Loucy (cell line): Measurements from ENCODE around the gene TOP1.
"Not testable (repeated sequence)": the region's sequence is repeated elsewhere in the genome, so short reads cannot be mapped to it uniquely, and the experiment has no call there.

Experiments used
- H2AFZ ChIP-seq: fragments of 200-600 bp; sonication (generic); 2 replicates; pipeline ENCODE4 v1.6.0; 2016; ENCODE audit warnings: antibody characterized with exemption, mild to moderate bottlenecking, low read length, moderate library complexity
- H3F3A ChIP-seq: fragments of 200-600 bp; 2 replicates; pipeline ENCODE4 v1.6.0; 2016; ENCODE audit warnings: antibody characterized with exemption, low read depth, mild to moderate bottlenecking
- H3K27me3 ChIP-seq: fragments of 200-600 bp; sonication (generic); 2 replicates; pipeline ENCODE4 v1.6.1; 2014; ENCODE audit warnings: low read length, mild to moderate bottlenecking; ENCODE audit not compliant: insufficient read depth, poor library complexity, severe bottlenecking
- H3K36me3 ChIP-seq: fragments of 200-600 bp; sonication (generic); 2 replicates; pipeline ENCODE4 v1.6.1; 2016; ENCODE audit warnings: low read length; ENCODE audit not compliant: insufficient read depth
- H3K4me1 ChIP-seq: fragments of 200-600 bp; sonication (generic); 2 replicates; pipeline ENCODE4 v1.5.1; 2014; ENCODE audit warnings: low read length, mild to moderate bottlenecking; ENCODE audit not compliant: insufficient read depth, poor library complexity, severe bottlenecking
- H3K4me2 ChIP-seq: fragments of 200-600 bp; sonication (generic); 2 replicates; pipeline ENCODE4 v1.6.0; 2014; ENCODE audit warnings: antibody characterized with exemption, low read length, low read depth, mild to moderate bottlenecking; ENCODE audit not compliant: poor library complexity, severe bottlenecking
- H3K4me3 ChIP-seq: fragments of 200-600 bp; sonication (generic); 2 replicates; pipeline ENCODE4 v1.5.1; 2014; ENCODE audit warnings: low read length, mild to moderate bottlenecking, mixed read lengths; ENCODE audit not compliant: poor library complexity, severe bottlenecking
- H3K79me2 ChIP-seq: fragments of 200-600 bp; sonication (generic); 2 replicates; pipeline ENCODE4 v1.6.1; 2014; ENCODE audit warnings: low read length; ENCODE audit not compliant: insufficient read depth
- H3K9ac ChIP-seq: fragments of 200-600 bp; sonication (generic); 2 replicates; pipeline ENCODE4 v1.6.0; 2014; ENCODE audit warnings: mild to moderate bottlenecking, low read depth, low read length, moderate library complexity; ENCODE audit not compliant: poor library complexity, severe bottlenecking
- H3K9me2 ChIP-seq: fragments of 200-600 bp; sonication (generic); replicated peaks from 2 replicates; pipeline ENCODE4 v1.6.1; 2016; ENCODE audit warnings: low read depth, low read length, mixed read lengths
- H3K9me3 ChIP-seq: fragments of 200-600 bp; sonication (generic); 2 replicates; pipeline ENCODE4 v1.6.1; 2014; ENCODE audit warnings: mild to moderate bottlenecking, antibody characterized with exemption, low read length, low read depth; ENCODE audit not compliant: insufficient read depth
- H4K20me1 ChIP-seq: fragments of 200-600 bp; sonication (generic); 2 replicates; pipeline ENCODE4 v1.6.0; 2014; ENCODE audit warnings: antibody characterized with exemption, low read length, mild to moderate bottlenecking; ENCODE audit not compliant: insufficient read depth, poor library complexity, severe bottlenecking
- EZH2phosphoT487 ChIP-seq: fragments of 200-600 bp; IDR thresholded peaks from 2 replicates; pipeline ENCODE4 v1.6.1; 2018; ENCODE audit warnings: antibody characterized with exemption, mild to moderate bottlenecking, moderate library complexity, borderline replicate concordance
- TF ChIP-seq, protein P1 (sequence below): fragments of 200-600 bp; sonication (generic); conservative IDR thresholded peaks from 2 replicates; pipeline ENCODE4 v1.5.1; 2014; ENCODE audit warnings: mild to moderate bottlenecking, antibody characterized with exemption, low read length

Gene TOP1

DNA sequence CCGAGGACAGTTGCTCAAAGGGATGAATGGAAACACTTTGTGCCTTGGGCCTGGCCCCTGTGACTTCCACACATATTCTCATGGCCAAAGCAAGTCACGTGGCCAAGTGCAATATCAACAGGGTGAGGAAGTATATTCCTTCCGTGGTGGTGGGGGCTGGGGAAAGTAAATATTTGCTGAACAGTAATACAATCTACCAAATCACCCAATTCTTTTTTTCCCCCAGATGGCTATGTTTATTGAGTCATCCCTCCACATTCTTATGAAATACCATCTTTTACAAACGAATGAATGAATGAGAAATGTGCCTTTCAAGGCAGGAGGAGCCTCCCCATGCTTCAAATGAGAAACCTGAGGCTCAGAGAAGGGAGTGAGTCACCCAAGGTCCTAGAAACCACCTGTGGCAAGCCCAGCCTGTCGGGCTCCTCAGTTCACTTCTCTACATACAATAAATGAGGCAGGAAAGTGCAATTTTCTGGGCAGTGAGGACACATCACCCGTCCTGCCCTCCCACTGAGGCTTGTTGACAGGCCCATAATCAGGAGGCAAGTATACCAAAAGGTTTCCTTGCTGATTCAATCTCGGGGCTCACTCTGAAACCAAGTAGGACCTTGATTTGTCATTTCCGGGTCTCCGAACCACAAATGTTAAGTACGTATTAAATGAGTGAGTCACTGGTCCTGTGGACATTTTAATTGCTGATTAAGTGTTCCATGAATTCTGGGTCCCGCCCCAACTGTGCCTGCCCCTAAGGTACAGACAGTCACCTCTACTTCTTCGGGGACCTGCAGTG, 25.3 kb upstream of the TOP1 start:
- H3K9ac ChIP-seq = no peak overlapping the region
- no peaks in the 10 kb centered on the region for H3K36me3 ChIP-seq
- H3K4me2 ChIP-seq = peak overlapping the region; percentile 50
- H3K27me3 ChIP-seq = no peaks in the 10 kb centered on the region
- H2AFZ ChIP-seq = peak overlapping the region; percentile 70; the same call in 1 of the 2 replicates
- H4K20me1 ChIP-seq = no peaks in the 10 kb centered on the region
- H3K4me1 ChIP-seq = peaks cover 18% of the 10 kb centered on the region
- no peaks in the 10 kb centered on the region for H3K79me2 ChIP-seq
- H3K4me3 ChIP-seq = peak overlapping the region; percentile 58
- H3K9me3 ChIP-seq = peaks cover 6% of the 10 kb centered on the region; the same call in 1 of the 2 replicates
- TF ChIP-seq EZH2phosphoT487 = no peak
- TF ChIP-seq, protein P1, sequence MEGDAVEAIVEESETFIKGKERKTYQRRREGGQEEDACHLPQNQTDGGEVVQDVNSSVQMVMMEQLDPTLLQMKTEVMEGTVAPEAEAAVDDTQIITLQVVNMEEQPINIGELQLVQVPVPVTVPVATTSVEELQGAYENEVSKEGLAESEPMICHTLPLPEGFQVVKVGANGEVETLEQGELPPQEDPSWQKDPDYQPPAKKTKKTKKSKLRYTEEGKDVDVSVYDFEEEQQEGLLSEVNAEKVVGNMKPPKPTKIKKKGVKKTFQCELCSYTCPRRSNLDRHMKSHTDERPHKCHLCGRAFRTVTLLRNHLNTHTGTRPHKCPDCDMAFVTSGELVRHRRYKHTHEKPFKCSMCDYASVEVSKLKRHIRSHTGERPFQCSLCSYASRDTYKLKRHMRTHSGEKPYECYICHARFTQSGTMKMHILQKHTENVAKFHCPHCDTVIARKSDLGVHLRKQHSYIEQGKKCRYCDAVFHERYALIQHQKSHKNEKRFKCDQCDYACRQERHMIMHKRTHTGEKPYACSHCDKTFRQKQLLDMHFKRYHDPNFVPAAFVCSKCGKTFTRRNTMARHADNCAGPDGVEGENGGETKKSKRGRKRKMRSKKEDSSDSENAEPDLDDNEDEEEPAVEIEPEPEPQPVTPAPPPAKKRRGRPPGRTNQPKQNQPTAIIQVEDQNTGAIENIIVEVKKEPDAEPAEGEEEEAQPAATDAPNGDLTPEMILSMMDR = no peak
- no peaks in the 10 kb centered on the region for H3K9me2 ChIP-seq
- no peaks in the 10 kb centered on the region for H3F3A ChIP-seq

DNA sequence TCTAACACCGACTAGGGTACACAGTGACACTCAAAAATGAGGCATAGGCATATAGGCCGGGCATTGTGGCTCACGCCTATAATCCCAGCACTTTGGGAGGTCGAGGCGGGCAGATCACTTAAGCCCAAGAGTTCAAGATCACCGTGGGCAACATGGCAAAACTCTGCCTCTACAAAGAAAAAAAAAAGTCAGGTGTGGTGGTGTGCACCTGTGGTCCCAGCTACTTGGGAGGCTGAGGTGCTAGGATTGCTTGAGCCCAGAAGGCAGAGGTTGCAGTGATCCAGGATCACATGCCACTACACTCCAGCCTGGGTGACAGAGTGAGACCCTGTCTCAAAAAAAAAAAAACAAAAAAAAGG, 24.7 kb upstream of the TOP1 start:
- Histone ChIP-seq H3K4me3 (peak overlapping the region; percentile 58), H3K4me1 (peaks cover 21% of the 10 kb centered on the region), H3K4me2 (peak overlapping the region; percentile 50)
- not testable (repeated sequence) for H2AFZ ChIP-seq, H4K20me1 ChIP-seq, H3K9me3 ChIP-seq, H3F3A ChIP-seq, H3K27me3 ChIP-seq, H3K36me3 ChIP-seq, H3K9me2 ChIP-seq, H3K79me2 ChIP-seq, H3K9ac ChIP-seq

DNA sequence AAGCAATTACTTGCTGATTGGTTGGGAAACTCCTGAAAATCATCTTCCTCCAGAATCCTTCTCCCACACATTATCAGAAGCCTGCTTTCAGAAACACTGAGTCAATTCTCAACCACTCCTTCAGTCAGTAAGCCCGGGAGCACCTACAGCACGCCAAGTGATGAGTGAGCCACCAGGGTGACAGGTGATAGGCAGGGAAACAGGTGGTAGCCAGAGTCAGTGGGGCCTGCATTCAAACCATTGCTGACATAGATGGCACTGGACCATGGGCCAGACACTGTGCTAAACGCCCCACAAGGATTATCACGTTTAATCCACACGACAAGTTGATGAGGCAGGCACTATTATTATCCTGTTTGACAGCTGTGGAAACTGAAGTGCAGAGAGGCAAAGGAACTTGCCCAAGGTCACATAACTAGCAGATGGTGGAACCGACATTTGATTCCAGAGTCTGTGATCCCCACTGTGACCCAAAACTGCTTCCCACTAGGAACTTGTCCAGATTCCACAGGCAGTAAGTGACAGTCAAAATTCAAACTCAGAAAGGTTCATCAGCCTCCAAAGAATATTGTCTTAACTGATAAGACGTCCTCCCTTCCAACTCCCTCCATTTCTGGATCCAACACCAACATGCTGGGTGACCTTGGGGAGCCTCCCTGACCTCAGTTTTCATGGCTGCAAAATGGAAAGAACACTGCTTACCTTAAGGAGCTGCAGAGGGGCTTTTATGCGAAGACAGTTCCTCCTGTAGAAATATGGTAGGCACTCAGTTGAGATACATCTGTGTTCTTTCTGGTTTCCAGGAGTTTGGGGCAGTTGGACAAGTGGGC, 23.9 kb upstream of the TOP1 start:
- Histone ChIP-seq H3K4me2 (no peak overlapping the region), H2AFZ (no peak overlapping the region), H3K9ac (no peak overlapping the region), H3K36me3 (no peaks in the 10 kb centered on the region), H3K79me2 (no peaks in the 10 kb centered on the region), H3K9me2 (no peaks in the 10 kb centered on the region), H3K4me3 (no peak overlapping the region), H3F3A (no peaks in the 10 kb centered on the region), H3K9me3 (peaks cover 6% of the 10 kb centered on the region; the same call in 1 of the 2 replicates), H3K4me1 (peaks cover 23% of the 10 kb centered on the region), H3K27me3 (no peaks in the 10 kb centered on the region), H4K20me1 (no peaks in the 10 kb centered on the region)
- TF ChIP-seq, protein P1 = no peak
- TF ChIP-seq EZH2phosphoT487 = no peak
